Karpas-422 (cell line): Measurements from ENCODE around the gene HGS. TPM values are rescaled to one million over a fixed set of nuclear protein-coding genes. Genes with fewer than 3 reads are reported as not detected.
A peak's percentile ranks its signal among the peaks of the same experiment; 100 is the strongest.

Experiments used
- DNase-seq: peaks from one replicate; pipeline ENCODE4 v3.0.0-alpha.2; 2015
- H2AFZ ChIP-seq: fragments of 200-600 bp; sonication (generic); 2 replicates; pipeline ENCODE4 v1.6.1; 2014; ENCODE audit warnings: antibody characterized with exemption, low read length, mixed read lengths
- H3K27ac ChIP-seq: fragments of 200-600 bp; sonication (generic); 2 replicates; pipeline ENCODE4 v1.5.1; 2014; ENCODE audit warnings: mild to moderate bottlenecking, low read length, moderate library complexity
- H3K27me3 ChIP-seq: fragments of 200-600 bp; sonication (generic); 2 replicates; pipeline ENCODE4 v1.6.1; 2014; ENCODE audit warnings: low read length, mixed read lengths
- H3K36me3 ChIP-seq: fragments of 200-600 bp; sonication (generic); 2 replicates; pipeline ENCODE4 v1.6.1; 2014; ENCODE audit warnings: low read length, mixed read lengths; ENCODE audit not compliant: insufficient read depth
- H3K4me1 ChIP-seq: fragments of 200-600 bp; sonication (generic); 2 replicates; pipeline ENCODE4 v1.6.1; 2014; ENCODE audit warnings: mild to moderate bottlenecking, low read length, mixed read lengths
- H3K4me2 ChIP-seq: fragments of 200-600 bp; sonication (generic); 2 replicates; pipeline ENCODE4 v1.6.1; 2014; ENCODE audit warnings: low read length, low read depth, mild to moderate bottlenecking; ENCODE audit not compliant: poor library complexity, severe bottlenecking
- H3K4me3 ChIP-seq: fragments of 200-600 bp; sonication (generic); 2 replicates; pipeline ENCODE4 v1.5.1; 2014; ENCODE audit warnings: mild to moderate bottlenecking, antibody characterized with exemption, low read length, mixed read lengths
- H3K79me2 ChIP-seq: fragments of 200-600 bp; sonication (generic); 2 replicates; pipeline ENCODE4 v1.6.1; 2014; ENCODE audit warnings: mild to moderate bottlenecking, low read length, mixed read lengths
- H3K9ac ChIP-seq: fragments of 200-600 bp; sonication (generic); 2 replicates; pipeline ENCODE4 v1.6.0; 2014; ENCODE audit warnings: low read length
- H3K9me2 ChIP-seq: fragments of 200-600 bp; sonication (generic), shearing (Covaris generic); replicated peaks from 2 replicates; pipeline ENCODE4 v1.6.0; 2014; ENCODE audit warnings: mild to moderate bottlenecking, low read length, moderate library complexity; ENCODE audit not compliant: insufficient read depth
- H3K9me3 ChIP-seq: fragments of 300-700, 200-600 bp; sonication (generic); 2 replicates; pipeline ENCODE4 v1.6.1; 2014; ENCODE audit warnings: low read length, mixed read lengths
- H4K20me1 ChIP-seq: fragments of 200-600 bp; sonication (generic); 2 replicates; pipeline ENCODE4 v1.6.1; 2014; ENCODE audit warnings: mild to moderate bottlenecking, antibody characterized with exemption, low read length, low read depth; ENCODE audit not compliant: insufficient read depth
- total RNA-seq: library from RNA; depleted of rRNA; stranded (reverse); fragments of >200 nt; shearing (Covaris generic); gene quantifications from 2 replicates; pipeline ENCODE4 v1.2.3, GENCODE V29; 2014; ENCODE audit warnings: low replicate concordance; rRNA removed

HGS gene
- 57.2 and 90.1 TPM in 2 replicates for total RNA-seq

- Histone ChIP-seq H3K27me3 (no peaks in the 10 kb centered on the region), H3K9me3 (no peaks in the 10 kb centered on the region), H2AFZ (peak within 1 kb of the TSS; percentile 55; the same call in 1 of the 2 replicates), H3K9me2 (no peaks in the 10 kb centered on the region), H3K36me3 (peaks cover 15% of the 10 kb centered on the region; the same call in 1 of the 2 replicates), H3K27ac (peak within 1 kb of the TSS; percentile 45; the same call in 1 of the 2 replicates), H3K4me2 (peak within 1 kb of the TSS; percentile 92), H3K4me1 (peaks cover 23% of the 10 kb centered on the region), H3K79me2 (peaks cover 57% of the 10 kb centered on the region), H3K9ac (peak within 1 kb of the TSS; percentile 96), H3K4me3 (peak within 1 kb of the TSS; percentile 74), H4K20me1 (peaks cover 28% of the 10 kb centered on the region)
- peak; percentile 100 for DNase-seq
These were observed at the start of gene HGS, which contains the start of gene ARL16 for GRCh38 chr17:81683584-81684441. TSS of gene HGS (plus strand) at chr17:81684011. CDS start at chr17:81684067, 56 bp downstream. TSS of gene ARL16 (minus strand) at chr17:81683797. CDS start at chr17:81683753, 44 bp downstream.

- DNase-seq: no peak
- H3K4me1 ChIP-seq: peaks cover 15% of the 10 kb centered on the region
- H3K9ac ChIP-seq: peak overlapping the region; percentile 99
- H3K27ac ChIP-seq: no peak overlapping the region
- peak overlapping the region; percentile 100 for H3K4me3 ChIP-seq
- H3K4me2 ChIP-seq: peak overlapping the region; percentile 99
- H3K36me3 ChIP-seq: no peaks in the 10 kb centered on the region; the same call in 1 of the 2 replicates
- H3K79me2 ChIP-seq: peaks cover 53% of the 10 kb centered on the region
- H3K9me3 ChIP-seq: no peaks in the 10 kb centered on the region
- H4K20me1 ChIP-seq: peaks cover 7% of the 10 kb centered on the region; the same call in 1 of the 2 replicates
- no peak overlapping the region for H2AFZ ChIP-seq
- no peaks in the 10 kb centered on the region for H3K27me3 ChIP-seq
- H3K9me2 ChIP-seq: no peaks in the 10 kb centered on the region
These were observed 48.4 kb upstream of the HGS start for GRCh38 chr17:81635431-81635830.

- Histone ChIP-seq H3K9me2 (no peaks in the 10 kb centered on the region), H3K4me1 (peaks cover 15% of the 10 kb centered on the region), H3K36me3 (no peaks in the 10 kb centered on the region; the same call in 1 of the 2 replicates), H3K9me3 (no peaks in the 10 kb centered on the region), H4K20me1 (peaks cover 7% of the 10 kb centered on the region; the same call in 1 of the 2 replicates), H2AFZ (no peak overlapping the region), H3K4me3 (peak overlapping the region; percentile 100), H3K27me3 (no peaks in the 10 kb centered on the region), H3K9ac (peak overlapping the region; percentile 99), H3K4me2 (peak overlapping the region; percentile 99), H3K27ac (peak overlapping the region; percentile 58; the same call in 1 of the 2 replicates), H3K79me2 (peaks cover 53% of the 10 kb centered on the region)
- DNase-seq: no peak
These were observed 47.8 kb upstream of the HGS start for GRCh38 chr17:81635973-81636504.

- Histone ChIP-seq H3K9ac (peak within 1 kb of the TSS; percentile 99), H3K79me2 (peaks cover 49% of the 10 kb centered on the region), H3K27me3 (no peaks in the 10 kb centered on the region), H3K4me1 (peaks cover 15% of the 10 kb centered on the region), H3K4me2 (peak within 1 kb of the TSS; percentile 99), H3K36me3 (no peaks in the 10 kb centered on the region; the same call in 1 of the 2 replicates), H4K20me1 (peaks cover 7% of the 10 kb centered on the region; the same call in 1 of the 2 replicates), H3K27ac (peak within 1 kb of the TSS; percentile 58; the same call in 1 of the 2 replicates), H3K9me3 (no peaks in the 10 kb centered on the region), H2AFZ (peak within 1 kb of the TSS; percentile 77; the same call in 1 of the 2 replicates), H3K4me3 (peak within 1 kb of the TSS; percentile 100), H3K9me2 (no peaks in the 10 kb centered on the region)
- peak; percentile 94 for DNase-seq
These were observed 47.1 kb upstream of the HGS start, which contains the start of the genes NPLOC4 and TSPAN10 for GRCh38 chr17:81636505-81637288. TSS of gene NPLOC4 (minus strand) at chr17:81637112. CDS start at chr17:81636930, 182 bp downstream. TSS of gene TSPAN10 (plus strand) at chr17:81637196. CDS start at chr17:81642413, 5,217 bp downstream.

- Histone ChIP-seq H3K4me3 (no peak overlapping the region), H4K20me1 (peaks cover 7% of the 10 kb centered on the region; the same call in 1 of the 2 replicates), H3K27ac (no peak overlapping the region), H3K4me1 (peaks cover 15% of the 10 kb centered on the region), H3K9ac (no peak overlapping the region), H3K9me3 (no peaks in the 10 kb centered on the region), H3K36me3 (no peaks in the 10 kb centered on the region), H2AFZ (no peak overlapping the region), H3K9me2 (no peaks in the 10 kb centered on the region), H3K27me3 (no peaks in the 10 kb centered on the region), H3K4me2 (no peak overlapping the region), H3K79me2 (peaks cover 30% of the 10 kb centered on the region)
- no peak for DNase-seq
These were observed 45.1 kb upstream of the HGS start for GRCh38 chr17:81638683-81639082.

- Histone ChIP-seq H3K4me3 (no peak overlapping the region), H3K79me2 (peaks cover 17% of the 10 kb centered on the region), H3K9me2 (no peaks in the 10 kb centered on the region), H3K4me1 (peaks cover 15% of the 10 kb centered on the region), H3K9ac (no peak overlapping the region), H2AFZ (no peak overlapping the region), H3K9me3 (no peaks in the 10 kb centered on the region), H3K27ac (no peak overlapping the region), H3K4me2 (no peak overlapping the region), H3K27me3 (no peaks in the 10 kb centered on the region), H3K36me3 (no peaks in the 10 kb centered on the region), H4K20me1 (peaks cover 7% of the 10 kb centered on the region; the same call in 1 of the 2 replicates)
- DNase-seq: no peak
These were observed 43.8 kb upstream of the HGS start for GRCh38 chr17:81640011-81640410.

- Histone ChIP-seq H3K27me3 (no peaks in the 10 kb centered on the region), H3K9me3 (no peaks in the 10 kb centered on the region), H3K79me2 (no peaks in the 10 kb centered on the region), H4K20me1 (no peaks in the 10 kb centered on the region), H3K4me3 (no peak overlapping the region), H3K36me3 (no peaks in the 10 kb centered on the region), H3K4me1 (peaks cover 4% of the 10 kb centered on the region; the same call in 1 of the 2 replicates), H3K27ac (no peak overlapping the region), H3K9me2 (no peaks in the 10 kb centered on the region), H2AFZ (no peak overlapping the region), H3K4me2 (no peak overlapping the region), H3K9ac (no peak overlapping the region)
- DNase-seq: no peak
These were observed 41.9 kb upstream of the HGS start for GRCh38 chr17:81641825-81642489.
